ENCODE measurements around the gene TTC29.
"Not testable (repeated sequence)": the region's sequence is repeated elsewhere in the genome, so short reads cannot be mapped to it uniquely, and the experiment has no call there.

TTC29 gene

DNA sequence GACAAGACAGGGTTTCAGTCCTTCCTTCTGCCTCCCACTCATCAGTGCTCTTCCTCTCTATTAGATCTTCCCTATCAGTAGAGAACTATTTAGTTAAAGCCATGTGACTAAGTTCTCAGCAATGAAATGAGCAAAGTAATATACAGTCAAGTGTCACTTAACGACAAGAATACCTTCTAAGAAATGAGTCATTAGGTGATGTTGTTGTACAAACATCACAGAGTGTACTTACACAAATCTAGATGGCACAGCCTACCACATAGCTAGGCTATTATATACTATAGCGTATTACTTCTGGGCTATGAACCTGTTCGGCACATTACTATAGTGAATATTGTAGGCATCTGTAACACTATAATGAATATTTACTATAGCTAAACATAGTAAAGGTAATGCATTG, 235.7 kb downstream of the TTC29 start:
- no peak for DNase-seq

DNA sequence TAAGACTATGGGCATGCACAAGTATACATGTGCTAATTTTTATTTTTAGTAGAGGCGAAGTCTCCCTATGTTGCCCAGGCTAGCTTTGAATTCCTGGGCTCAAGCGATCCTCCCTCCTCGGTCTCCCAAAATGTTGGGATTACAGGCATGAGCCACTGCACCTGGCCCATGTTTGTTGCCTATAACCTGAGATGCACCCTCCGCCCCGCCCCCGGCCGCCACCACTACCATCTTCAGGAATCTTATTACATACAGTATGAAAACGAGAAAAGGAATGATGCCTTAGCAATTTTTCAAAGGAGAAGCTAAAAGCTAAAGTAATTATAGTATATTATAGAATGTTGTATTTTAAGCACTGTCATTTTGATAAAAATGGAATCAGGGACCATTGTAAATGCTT, 245.8 kb downstream of the TTC29 start:
- no peak for DNase-seq

- no peak for DNase-seq
Measured at GRCh38 chr4:146674829-146675570, 270.7 kb downstream of the TTC29 start.

- not testable (repeated sequence) for DNase-seq
Measured at GRCh38 chr4:146663968-146664311, 281.7 kb downstream of the TTC29 start.

DNA sequence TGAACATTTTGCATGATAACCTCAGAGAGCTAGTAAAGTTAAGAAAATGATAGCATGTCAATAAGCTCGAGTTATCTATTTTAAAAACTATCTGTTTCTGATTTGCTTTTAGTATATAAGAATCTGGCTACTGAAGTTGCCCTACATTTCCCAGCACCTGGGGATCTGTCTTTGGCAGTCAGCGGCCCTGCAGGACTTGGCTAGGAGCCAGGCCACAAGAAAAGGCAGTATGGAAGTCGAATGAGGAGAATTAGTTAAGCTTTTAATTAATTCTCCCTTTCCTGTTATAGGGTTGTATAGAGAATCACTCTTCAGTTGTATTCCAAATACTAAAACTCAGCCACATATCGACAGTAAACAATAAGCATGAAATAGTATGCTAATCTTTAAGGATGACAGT, 284.3 kb downstream of the TTC29 start:
- no peak for DNase-seq

All from nucleus accumbens (tissue), 56 donors.